Hematopoietic multipotent progenitor cell treated with erythropoietin and hydrocortisone succinate and interleukin-3 and kit ligand, for 6 days (in vitro differentiated cells): ENCODE results near the gene STARD3.
"Not testable (repeated sequence)": the region's sequence is repeated elsewhere in the genome, so short reads cannot be mapped to it uniquely, and the experiment has no call there.

Source experiments
- DNase-seq: peaks from one replicate; pipeline ENCODE4 v3.0.0-alpha.2; 2015

The STARD3 gene

DNA sequence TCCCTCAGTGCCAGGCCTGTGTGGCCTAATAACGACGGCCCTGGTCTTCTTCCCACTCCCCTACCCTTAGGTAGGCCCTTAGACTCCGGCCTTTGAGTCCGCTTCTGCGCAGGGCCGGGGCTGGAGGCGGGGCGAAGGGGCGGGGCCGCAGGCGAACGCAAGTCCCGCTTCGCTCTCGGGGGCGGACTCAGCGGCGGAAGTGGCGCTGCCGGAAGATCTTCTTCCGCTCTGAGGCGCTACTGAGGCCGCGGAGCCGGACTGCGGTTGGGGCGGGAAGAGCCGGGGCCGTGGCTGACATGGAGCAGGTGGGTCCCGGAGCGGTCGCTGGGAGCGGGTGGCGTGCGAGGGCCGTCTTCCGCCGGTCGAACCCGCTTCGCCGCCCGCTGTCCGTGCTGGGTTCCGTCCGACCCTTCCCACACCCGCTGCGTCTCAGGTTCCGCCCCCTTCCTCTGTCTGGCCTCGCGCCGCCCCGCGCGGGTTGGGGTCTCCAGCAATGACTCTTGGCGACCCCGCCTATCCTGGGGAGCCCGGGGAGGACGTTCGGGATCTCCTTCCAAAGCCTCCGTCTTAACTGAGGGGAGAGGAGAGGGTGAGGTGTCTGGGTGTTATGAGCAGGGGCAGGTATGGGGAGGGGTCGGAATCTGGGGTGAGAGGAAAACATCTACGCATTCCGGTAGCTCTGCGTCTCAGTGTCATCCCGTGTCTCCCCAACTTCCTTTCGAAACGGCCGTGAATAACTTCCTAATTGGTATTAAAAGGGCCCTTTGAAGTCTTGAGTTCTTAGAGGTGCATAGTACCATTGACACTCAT, at the start of gene STARD3:
Gene STARD3 (plus strand): TSS at position 218 of the 810 bp plus-strand sequence. CDS start 16,388 bp downstream, outside the sequence.
- peak; percentile 93 for DNase-seq

DNA sequence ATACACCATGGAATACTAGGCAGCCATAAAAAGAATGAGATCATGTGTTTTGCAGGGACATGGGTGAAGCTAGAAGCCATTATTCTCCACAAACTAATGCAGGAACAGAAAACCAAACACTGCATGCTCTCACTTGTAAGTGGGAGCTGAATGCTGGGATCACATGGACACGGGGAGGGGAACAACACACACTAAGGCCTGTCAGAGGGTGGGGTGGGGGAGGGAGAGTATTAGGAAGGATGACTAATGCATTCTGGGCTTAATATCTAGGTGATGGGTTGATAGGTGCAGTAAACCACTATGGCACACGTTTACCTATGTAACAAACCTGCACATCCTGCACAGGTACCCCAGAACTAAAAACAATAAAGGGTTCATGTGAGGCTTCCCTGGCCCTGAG, 46.8 kb upstream of the STARD3 start:
- DNase-seq, result not testable (repeated sequence)

DNA sequence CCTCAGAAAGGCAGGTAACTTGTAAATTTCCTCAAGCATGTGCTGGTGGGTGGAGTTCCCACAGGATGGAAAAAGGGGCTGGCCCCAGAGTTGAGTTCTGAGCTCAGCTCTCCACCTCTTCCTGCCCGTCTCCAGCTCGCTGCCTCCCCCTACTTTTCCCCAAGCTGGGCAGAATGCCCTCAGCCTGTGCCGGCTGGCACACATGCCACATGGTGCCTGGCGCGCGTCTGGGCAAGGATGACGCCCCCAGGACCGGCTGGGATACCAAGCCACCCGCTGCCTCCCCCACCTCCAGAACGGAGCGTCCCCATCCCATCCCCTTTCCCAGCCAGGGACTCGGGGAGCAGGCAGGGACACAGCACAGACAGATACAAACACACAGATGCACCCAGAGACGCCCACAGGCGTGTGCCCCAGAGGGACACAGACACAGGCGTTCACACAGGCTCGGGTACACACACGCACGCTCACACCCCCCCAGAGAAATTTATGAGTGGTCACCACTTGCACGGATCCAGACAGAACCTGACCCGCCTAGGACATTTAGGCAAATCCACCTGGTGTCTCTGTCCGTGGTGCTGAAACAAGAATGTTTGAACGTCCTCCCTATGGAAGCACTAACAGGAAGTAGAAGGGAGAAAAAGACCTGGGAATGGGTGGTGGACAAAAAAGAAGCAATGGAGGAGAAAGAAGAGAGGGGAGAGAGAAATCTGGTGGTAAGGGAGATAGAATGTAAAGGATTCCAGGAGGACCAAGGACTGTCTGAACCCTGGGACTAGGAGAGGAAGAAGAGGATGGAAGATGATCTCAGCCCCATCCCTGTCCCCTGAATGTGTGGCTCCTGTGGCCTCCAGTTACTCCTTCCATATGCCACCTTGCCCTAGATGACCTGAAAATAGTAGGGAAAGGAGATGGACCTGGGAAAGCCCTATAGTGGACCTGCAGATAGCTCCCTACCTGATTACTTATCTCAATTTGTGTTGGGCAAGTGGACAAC, 44.7 kb upstream of the STARD3 start:
- DNase-seq, result peak; percentile 76

DNA sequence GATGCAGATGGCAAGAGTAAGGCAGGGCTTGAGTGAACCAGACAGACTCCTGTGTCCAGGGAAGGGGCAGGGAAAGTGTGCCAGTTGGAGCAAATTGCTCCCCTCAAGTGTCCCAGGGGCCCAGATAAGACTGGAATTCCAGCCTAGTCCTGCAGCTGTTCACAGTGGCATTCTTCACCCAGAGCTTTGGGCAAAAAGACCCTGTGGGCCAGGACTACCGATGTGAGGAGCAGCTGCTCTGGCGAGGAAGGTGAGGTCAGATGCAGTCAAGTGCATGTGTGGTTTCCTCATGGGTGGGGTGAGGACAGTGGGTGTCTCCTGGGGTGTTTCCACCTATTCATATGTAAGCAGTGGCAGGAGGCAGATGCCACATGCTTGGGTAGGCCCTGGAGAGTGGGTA, 43.6 kb upstream of the STARD3 start:
- no peak for DNase-seq

DNA sequence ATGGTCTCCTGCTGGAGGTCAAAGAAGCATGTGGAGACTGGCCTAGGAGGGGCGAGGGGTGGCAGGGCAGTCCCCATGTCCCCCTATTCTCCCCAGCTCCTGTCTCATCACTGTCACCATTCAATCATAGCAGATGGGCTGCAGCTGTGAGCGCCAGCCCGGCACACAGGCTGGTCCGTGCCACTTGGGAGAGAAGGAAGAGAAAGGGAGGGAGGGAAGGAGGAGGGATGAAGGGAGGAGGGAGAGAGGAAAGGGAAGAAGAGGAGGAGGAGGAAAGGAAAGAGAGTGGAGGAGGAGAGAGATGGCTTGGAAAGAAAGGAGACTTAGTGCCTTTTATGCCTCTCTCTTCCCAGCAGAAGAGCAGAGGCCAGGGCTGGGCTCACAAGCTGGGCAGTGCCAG, 41.6 kb upstream of the STARD3 start:
- no peak for DNase-seq

DNA sequence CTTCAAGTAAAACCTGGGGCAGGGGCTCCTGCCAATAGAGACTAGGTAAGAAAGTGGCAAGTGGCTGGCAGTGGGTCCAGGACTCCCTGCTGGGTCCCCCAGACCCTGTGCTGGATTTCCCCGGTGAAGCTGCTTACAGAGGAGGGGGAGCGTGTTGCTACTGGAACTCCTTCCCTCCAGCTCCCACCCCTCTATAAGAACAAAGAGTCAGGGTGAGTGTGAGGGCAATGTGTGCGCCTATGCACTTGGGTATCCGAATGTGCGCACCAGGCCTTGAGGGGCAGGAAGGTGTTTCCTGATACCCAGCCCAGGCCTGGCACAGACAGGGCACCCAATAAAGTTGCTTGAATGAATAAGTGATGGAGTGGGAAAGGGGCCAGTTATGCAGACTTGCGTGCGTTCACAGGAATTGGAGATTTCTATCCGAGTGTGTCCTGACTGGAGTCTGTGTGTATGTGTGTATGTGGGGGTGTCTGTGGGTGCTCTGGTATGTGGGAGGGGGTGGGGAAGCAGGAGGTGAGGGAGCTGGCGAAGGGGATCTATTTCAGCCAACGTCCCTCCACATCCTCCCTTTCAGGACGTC, 40.9 kb upstream of the STARD3 start:
- DNase-seq, result no peak

DNA sequence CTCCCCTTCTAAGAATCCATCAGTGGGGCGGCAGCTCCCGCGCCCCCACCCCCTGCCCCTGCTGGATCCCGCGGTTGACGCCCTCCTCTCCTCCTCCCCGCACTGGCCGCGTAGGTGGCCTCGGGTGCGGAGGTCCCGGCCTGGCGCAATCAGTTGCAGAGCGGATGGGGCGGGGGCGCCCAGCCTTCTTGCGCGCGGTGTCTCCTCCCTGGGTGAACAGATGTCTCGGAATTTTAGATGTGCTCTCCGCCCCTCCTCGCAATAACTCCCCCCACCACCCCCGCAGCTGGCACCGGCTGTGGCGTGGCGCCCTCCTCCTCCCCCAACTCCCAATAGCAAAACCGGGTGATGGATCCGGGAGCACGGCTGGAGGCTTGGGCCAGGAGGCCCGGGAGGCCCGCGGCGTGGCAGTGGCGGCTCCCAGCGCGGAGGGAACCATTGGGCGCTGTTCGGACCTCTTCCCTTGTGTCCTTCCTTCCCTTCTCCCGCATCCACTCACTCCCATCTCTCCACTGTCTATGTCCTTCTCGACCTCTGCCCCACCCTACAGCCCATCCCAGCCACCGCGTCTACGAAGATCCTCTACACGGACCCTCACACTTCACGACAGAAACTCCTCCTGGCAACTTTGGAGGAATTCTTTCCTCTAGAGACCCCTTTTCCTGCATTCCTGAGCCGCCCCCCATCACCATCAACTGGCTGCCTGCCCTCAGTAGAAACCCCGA, 40.2 kb upstream of the STARD3 start:
- DNase-seq, result no peak

DNA sequence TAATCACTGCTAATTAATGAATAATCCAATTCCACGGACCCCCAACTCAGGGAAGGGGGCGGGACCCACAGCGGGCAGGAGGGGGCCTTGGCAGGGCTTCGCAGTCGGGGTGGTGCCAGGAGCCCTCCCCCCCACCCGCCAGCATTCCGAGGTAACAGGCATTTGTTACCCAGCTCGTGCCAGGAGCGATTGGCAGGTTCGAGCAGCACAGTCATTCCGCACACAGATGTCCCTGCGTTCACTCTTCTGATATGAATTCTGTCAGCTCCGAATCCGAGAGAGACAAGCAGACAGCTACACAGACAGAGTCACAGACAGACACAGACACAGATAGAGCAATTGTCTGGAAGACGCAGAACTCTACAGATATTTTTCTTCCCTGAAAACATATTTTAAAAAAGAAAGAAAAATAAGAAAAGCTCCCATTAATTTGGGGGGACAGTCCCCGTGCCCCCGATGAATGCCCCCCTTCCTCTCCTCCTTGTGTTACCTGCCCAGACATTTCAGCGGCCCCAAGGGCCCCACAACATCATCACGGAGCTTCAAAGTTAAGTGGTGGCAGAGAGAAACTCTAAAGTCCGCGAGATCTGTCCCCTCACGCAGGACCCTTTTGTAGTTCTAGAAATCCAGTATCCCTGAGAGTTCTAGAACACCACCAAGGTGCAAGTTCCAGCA, 39.4 kb upstream of the STARD3 start:
- DNase-seq, result no peak

DNA sequence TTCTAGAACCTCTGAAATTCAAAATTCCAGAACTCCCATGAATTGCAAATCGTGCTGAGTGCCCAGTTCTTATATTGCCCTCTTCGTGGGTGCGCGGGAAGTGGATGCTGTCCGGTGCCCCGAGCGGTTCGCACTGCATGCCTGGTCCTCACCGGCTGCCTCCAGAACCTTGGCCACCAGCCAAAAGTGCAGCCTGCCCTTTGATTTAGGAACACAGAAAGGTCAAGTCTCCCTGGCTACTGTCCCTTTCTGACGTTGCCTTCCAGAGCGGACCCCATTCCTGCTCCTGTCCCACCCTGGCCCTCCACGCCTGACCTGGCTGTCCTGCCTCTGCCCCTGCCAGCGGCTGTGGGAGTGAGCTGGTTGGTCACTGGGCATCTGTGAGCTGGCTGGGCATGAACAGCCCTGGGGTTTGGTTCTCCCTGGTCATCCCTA, 38.9 kb upstream of the STARD3 start:
- DNase-seq, result no peak

DNA sequence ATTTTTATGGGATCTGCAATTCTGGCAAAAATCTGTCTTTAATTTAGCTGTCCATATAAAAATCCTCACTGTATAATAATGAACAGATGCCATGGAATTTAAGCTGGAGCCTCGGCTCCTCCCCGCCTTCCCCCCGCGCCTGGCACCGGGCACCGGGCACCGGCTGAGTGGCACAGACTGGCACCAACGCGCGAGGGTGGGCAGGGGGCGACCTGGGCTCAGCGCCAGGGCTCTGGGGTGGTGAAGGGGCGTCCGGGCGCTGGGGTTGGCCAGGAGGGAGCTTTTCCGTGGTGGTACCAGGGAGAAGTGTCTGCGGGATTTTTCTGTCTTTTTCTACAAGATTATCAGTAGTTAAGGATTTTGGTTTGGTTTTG, 38.3 kb upstream of the STARD3 start:
- DNase-seq, result no peak

DNA sequence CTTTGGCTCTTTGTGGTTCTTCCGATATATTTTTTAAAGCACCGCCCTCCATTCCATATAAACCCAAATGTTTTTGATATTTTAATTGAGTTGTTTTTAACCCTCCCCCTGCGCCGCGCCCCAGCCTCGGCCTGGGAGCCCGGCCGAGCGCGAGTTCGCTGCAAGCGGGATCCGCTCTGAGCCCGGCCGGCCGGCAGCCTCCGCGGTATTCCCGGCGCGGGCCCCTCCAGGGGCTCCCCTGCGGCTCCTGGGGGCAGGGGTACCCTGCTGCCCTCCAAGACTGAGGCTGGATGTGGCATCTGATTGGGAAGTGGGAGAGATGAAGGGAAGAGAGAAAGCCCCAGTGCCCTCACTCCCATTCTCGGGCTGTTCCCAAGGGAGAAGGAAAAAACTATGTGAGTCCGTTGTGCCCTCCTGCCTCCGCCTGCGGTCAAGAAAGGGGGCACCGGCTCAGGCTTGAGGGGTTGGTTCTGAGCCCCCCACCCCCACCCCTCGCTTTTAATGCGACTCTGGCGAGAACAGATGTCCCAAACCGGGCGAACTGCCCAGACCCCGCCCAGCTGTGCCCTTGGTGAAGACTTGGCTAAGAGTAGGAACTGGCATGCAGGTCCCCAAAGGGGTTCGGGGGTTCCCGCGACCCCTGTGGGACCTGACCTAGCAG, 37.8 kb upstream of the STARD3 start:
- DNase-seq, result no peak

DNA sequence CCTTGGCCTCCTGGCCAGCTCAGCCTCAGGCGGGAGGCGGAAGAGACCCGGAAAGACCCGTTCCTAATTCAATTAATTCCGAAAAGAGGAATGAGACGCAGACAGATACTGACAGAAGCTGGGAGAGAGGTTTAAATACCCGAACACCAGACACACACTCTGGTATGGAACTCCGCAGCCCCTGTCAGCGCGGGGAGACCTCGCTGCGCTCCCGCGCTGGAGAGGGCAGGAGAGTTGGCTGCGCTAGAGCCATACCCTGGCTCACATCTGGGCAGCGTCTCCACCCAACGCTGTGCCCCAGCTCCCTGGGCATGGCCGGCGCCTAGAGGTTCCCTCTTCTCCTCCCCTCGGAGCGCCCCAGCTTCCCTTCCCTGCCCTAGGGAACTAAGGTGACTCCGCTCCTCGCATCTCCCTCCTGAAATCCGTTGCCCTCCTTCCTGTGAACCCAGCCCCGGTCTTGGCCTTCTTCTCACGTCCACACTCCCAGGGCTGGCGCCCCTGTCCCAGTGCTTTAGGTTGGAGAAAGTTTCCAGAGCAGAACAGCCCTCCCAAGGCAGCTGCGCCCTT, 37.2 kb upstream of the STARD3 start:
- no peak for DNase-seq

DNA sequence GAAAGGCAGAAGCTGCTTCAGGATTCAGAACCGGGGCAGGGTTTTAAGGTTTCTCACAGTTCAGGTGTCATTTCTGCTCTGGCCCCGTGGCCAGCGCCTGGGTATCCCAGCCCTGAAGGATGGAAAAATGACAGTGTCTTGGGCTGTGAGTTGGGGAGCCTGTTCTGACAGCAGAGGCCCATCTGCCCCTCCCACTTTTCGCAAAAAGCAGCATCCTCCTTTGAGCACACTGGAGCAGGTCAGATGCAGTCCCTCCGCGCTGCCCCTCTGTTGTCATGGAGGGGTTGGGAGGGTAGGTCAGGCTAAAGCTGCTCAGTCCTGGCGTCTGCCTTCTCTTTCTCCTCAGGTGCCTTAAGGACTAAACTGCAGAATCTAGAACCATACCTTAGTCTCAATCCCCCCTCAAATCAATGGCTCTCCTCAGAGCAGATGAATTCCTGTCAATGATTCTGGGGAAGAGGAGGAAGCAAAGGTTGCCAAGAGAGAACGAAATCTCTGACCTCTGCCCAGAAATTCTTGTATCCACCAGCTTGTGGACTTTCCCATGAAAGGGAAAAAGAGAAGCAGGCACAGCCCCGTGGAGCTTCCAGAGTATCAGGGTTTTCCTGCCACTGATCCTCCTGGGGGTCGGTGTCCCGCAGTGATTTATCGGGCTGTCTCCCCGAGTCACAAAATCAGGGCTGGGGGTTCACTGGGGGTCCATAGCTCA, 36.5 kb upstream of the STARD3 start:
- no peak for DNase-seq

DNA sequence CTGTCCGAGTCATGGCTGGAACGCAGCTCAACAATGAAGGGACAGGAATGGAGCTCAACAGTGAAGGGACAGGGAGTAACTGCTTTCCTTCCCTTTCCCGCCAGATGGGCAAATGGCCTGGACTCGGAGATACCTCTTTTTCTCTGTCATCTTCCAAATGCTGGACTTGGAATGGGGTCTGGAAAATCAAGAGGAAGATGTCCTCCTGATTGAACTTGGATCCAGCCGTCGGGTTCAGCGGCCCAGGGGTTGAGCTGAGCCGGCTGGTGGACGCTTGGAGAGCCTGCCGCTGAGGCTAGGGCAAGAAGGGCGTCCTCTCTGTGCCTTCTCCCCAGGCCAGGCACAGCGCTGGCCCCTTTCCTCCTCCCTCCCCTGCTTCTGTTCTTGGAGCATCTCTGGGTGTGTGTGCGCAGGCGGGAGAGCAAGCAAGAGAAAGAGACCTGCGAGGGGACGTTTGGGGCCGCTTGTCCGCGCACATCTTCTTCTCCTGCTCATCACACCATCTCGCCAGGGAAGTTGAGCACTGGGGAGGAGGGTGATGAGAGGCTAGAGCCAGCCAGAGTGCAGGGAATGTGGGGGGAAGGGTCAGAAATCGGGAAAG, 35.8 kb upstream of the STARD3 start:
- DNase-seq, result no peak

DNA sequence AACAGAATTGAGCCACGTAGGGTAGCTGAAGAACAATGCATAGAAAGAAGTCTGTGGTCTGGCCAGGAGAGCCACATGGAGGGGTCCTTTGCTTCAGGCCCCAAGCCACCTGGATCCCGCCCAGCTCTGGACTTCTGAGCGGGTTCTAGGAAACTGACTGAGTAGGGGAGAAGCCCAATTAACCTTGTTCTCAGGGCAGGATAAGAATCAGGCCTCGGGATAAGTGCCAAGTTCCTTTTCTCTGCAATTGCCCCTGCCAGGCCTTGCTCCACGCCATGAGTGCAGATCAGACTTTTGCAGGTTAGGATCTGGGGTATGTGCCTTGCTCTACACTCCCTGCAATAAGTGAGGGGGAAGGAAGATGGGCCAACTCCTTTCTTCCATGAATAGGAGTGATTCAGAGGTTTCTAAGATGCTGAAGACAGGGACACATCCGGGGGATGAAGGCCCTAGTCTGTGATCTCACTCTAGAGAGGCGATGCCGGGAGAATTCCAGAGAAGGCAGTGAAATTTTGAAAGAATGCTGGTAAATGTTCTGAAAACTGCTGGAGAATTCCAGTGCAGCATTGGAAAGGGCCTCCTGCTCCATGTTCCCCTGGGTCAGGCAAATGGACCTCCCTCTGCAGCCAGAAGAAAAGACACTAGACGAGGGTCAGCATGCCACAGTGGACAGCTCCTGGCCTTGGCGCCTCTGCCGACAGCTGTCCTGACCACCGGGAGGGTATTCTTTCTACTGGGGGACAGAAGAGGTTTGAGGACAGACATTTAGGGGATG, 35.0 kb upstream of the STARD3 start:
- DNase-seq, result no peak

DNA sequence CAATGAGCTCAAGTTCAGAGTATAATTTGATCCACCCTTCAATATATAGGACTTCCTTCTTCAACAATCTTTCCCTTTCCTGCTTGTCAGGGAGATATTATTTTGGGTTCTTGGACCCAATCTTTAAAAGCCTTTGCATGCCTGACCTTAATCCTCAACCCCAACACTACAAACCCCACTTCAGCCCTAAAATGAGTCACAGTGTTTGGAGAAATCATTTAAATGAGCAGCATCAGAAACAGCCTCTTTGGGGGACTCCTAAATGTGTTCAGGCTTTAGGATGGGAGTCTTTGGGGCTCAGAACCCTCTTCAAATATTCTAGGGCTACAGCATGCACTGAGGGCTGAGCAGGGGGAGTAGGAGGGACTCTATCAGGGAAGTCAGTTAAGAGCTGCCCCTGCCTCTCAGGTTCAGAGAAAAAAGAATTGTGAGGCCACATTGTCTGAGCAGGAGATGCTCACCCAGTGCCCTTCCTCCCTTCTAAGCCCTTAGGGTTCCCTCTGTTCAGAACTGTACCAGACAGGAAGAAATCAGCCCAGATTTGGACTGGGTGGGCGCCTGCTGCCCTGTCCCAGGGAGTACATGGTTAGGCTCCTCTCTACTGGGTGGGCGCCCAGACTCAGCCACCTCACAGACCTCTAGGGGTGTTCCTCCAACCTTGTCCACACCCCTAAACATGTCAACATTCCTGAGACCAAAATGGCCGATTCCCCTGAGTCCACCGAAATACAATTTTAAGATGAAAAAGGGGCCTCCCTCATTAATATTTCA, 34.2 kb upstream of the STARD3 start:
- DNase-seq, result no peak

DNA sequence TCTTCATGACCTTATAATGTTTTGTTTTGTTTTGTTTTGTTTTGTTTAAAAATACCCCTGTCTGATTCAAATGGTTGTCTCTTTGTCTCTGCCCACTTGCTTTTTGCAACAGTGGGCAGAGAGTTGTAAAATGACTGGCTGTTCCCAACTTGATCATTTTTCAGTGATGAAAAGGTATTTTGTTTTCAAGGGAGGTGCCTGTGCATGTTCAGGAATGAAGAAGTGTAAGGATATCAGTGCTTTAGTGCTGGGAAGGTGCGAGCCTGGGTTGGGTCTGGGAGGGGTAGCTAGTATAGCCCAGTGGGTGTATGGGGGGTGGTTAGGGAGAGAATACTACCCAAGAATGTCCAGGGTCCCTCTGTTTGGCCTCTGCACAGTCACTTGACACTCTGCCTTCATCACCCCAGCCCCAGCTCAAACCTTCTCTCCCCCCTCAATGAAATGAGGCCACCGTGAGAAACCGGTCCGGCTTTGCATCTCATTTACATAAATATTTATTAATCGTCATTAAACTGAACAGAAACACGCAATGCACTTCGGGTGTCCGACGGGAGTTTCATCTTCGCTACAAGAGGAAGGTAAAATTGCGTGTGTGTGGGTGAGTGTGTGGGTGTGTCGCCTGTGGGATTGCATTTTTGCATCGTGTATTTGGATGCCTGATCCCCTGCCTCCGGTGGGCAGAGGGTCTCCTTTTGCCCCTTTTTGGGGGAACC, 33.5 kb upstream of the STARD3 start:
- DNase-seq, result no peak
